Measurements from ENCODE around the gene GOLGA8B.
"Not testable (repeated sequence)": the region's sequence is repeated elsewhere in the genome, so short reads cannot be mapped to it uniquely, and the experiment has no call there.

GOLGA8B gene

DNA sequence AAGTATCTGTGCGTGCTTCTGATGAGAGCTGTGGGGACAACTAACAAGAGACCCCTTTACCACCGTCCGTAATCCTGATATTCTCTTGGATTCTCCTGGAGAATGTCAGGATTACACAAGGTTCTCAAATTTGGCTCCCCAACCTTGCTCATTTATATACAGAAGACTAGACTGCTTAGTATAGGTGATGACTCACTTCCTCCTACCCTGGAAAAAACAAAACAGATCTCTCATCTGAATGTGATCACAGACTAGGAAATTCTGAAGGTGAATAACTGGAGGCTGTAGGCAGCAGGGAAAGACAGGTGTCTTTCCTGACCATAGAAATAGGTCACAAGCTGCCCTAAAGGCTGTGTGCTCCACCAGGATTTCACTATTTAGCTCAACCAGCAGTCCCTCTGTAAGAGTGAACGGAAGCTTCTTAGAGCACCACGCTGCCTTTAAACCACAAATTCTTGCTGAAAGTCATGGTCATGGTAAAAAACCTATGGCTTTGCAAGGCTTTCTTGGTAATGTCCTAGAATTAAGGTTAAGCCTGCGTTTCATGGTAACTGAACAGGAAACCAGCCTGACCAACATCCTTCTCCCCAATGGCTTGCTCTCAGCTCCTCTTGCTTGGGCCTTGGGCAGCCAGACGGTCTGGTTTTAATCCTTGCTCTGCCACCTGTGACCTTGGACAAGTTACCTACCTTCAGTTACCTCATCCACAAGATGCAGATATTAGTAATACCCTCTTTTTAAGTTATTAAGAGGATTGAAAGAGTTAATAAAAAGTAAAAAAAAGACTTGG is 39.4 kb downstream of the GOLGA8B start:
- H3F3A ChIP-seq (ENCODE audit: insufficient read depth); H3K9me2 ChIP-seq (replicated peaks; ENCODE audit: insufficient read depth, low read length); H3K9me3 ChIP-seq (ENCODE audit: insufficient read depth, low read length); H3K27ac ChIP-seq (ENCODE audit: low read depth, low read length); H3K4me3 ChIP-seq (ENCODE audit: insufficient read depth, low read length, poor library complexity, severe bottlenecking); H3K79me2 ChIP-seq (ENCODE audit: insufficient read depth, low read length); H4K20me1 ChIP-seq (ENCODE audit: low read depth, low read length); H3K27me3 ChIP-seq (ENCODE audit: low read length); H2AFZ ChIP-seq (ENCODE audit: low read depth, low read length, severe bottlenecking); H3K4me2 ChIP-seq (ENCODE audit: low read depth, low read length, poor library complexity, severe bottlenecking); H3K9ac ChIP-seq (ENCODE audit: low read length); H3K36me3 ChIP-seq (ENCODE audit: low read length): not testable (repeated sequence)

- H4K20me1 ChIP-seq (ENCODE audit: low read depth, low read length); H3K4me3 ChIP-seq (ENCODE audit: insufficient read depth, low read length, poor library complexity, severe bottlenecking); H3K36me3 ChIP-seq (ENCODE audit: low read length); H3K27me3 ChIP-seq (ENCODE audit: low read length); H3K9ac ChIP-seq (ENCODE audit: low read length); H3F3A ChIP-seq (ENCODE audit: insufficient read depth); H3K9me2 ChIP-seq (replicated peaks; ENCODE audit: insufficient read depth, low read length); H3K27ac ChIP-seq (ENCODE audit: low read depth, low read length); H3K4me2 ChIP-seq (ENCODE audit: low read depth, low read length, poor library complexity, severe bottlenecking); H3K9me3 ChIP-seq (ENCODE audit: insufficient read depth, low read length); H3K79me2 ChIP-seq (ENCODE audit: insufficient read depth, low read length); H2AFZ ChIP-seq (ENCODE audit: low read depth, low read length, severe bottlenecking): not testable (repeated sequence)
These were observed 47.6 kb downstream of the GOLGA8B start for GRCh38 chr15:34535857-34536256.
